HepG2 (cell line): ENCODE results near the gene CYP4F12. TPM values are rescaled to one million over a fixed set of nuclear protein-coding genes. Genes with fewer than 3 reads are reported as not detected.

Experiments
- BHLHE40 ChIP-seq: IDR thresholded peaks from 2 replicates; pipeline ENCODE4 v1.6.1; 2011; ENCODE audit warnings: low read length, improper control_type of control experiment
- GPN1 ChIP-seq: sonication (generic); formaldehyde crosslinking; IDR thresholded peaks from 2 replicates; pipeline ENCODE4 v1.5.1; 2020; ENCODE audit warnings: missing genetic modification reagents, borderline replicate concordance
- MAF1 ChIP-seq: sonication (generic); formaldehyde crosslinking; IDR thresholded peaks from 2 replicates; pipeline ENCODE4 v1.5.0; 2020; ENCODE audit warnings: missing genetic modification reagents, borderline replicate concordance
- MIER2 ChIP-seq: IDR thresholded peaks from 2 replicates; pipeline ENCODE4 v1.6.1; 2016; ENCODE audit warnings: missing biosample characterization, missing genetic modification reagents
- PHF20 ChIP-seq: sonication (generic); formaldehyde crosslinking; IDR thresholded peaks from 2 replicates; pipeline ENCODE4 v1.5.0; 2020; ENCODE audit warnings: mild to moderate bottlenecking, missing genetic modification reagents
- SMAD1 ChIP-seq: sonication (generic); formaldehyde crosslinking; IDR thresholded peaks from 2 replicates; pipeline ENCODE4 v1.4.0; 2020; ENCODE audit warnings: missing genetic modification reagents, low read depth, mild to moderate bottlenecking, borderline replicate concordance
- SNAI1 ChIP-seq: sonication (generic); formaldehyde crosslinking; IDR thresholded peaks from 2 replicates; pipeline ENCODE4 v1.5.0; 2020; ENCODE audit warnings: mild to moderate bottlenecking, missing genetic modification reagents, borderline replicate concordance
- ZFP41 ChIP-seq: sonication (generic); formaldehyde crosslinking; IDR thresholded peaks from 2 replicates; pipeline ENCODE4 v1.4.0; 2020; ENCODE audit warnings: mild to moderate bottlenecking, missing genetic modification reagents, borderline replicate concordance
- polyA plus RNA-seq, 8 experiments: library from polyadenylated mRNA; depleted of rRNA in 3 of 8; stranded (reverse) in 7 of 8; unstranded in 1 of 8; fragments of >200 nt; fragmentation: Illumina TruSeq in 4 of 8; extraction: Trizol in 4 of 8; gene quantifications; 2 replicates each; pipeline versions ENCODE4 v1.2.1 to v1.2.3, GENCODE V29; 2011 to 2016; ENCODE audit warnings: low read depth in 4 of 8, missing spikeins in 1 of 8, mixed read lengths in 1 of 8; ENCODE audit not compliant: insufficient read depth in 1 of 8
- total RNA-seq, 5 experiments: library from RNA; depleted of rRNA; stranded (reverse); fragments of >200 nt; fragmentation: Illumina TruSeq; extraction: Trizol; gene quantifications; 2 replicates each; pipeline ENCODE4 v1.2.3, GENCODE V29; 2016; ENCODE audit warnings: low read depth in 1 of 5
- TF ChIP-seq, protein P1 (sequence below): IDR thresholded peaks from 2 replicates; pipeline ENCODE4 v1.6.1; 2012; ENCODE audit warnings: low read depth, low read length, improper control_type of control experiment
- TF ChIP-seq, protein P2 (sequence below): sonication (generic); formaldehyde crosslinking; IDR thresholded peaks from 2 replicates; pipeline ENCODE4 v1.5.0; 2020; ENCODE audit warnings: missing genetic modification reagents, mild to moderate bottlenecking, borderline replicate concordance
- TF ChIP-seq, protein P3 (sequence below): sonication (generic); formaldehyde crosslinking; IDR thresholded peaks from 2 replicates; pipeline ENCODE4 v1.5.1; 2020; ENCODE audit warnings: mild to moderate bottlenecking, missing genetic modification reagents, borderline replicate concordance
- TF ChIP-seq, protein P4 (sequence below): IDR thresholded peaks from 2 replicates; pipeline ENCODE4 v1.6.1; 2016; ENCODE audit warnings: low read depth, missing genetic modification reagents, missing compliant biosample characterization
- TF ChIP-seq, protein P5 (sequence below): sonication (generic); formaldehyde crosslinking; IDR thresholded peaks from 2 replicates; pipeline ENCODE4 v1.4.0; 2020; ENCODE audit warnings: missing genetic modification reagents, borderline replicate concordance

CYP4F12 gene
- total and polyA plus RNA-seq, 2 of the 13 experiments (the other 11 are each of a cell fraction or from before 2014, with no cell fraction given), result 29.9 to 30.8 TPM

DNA sequence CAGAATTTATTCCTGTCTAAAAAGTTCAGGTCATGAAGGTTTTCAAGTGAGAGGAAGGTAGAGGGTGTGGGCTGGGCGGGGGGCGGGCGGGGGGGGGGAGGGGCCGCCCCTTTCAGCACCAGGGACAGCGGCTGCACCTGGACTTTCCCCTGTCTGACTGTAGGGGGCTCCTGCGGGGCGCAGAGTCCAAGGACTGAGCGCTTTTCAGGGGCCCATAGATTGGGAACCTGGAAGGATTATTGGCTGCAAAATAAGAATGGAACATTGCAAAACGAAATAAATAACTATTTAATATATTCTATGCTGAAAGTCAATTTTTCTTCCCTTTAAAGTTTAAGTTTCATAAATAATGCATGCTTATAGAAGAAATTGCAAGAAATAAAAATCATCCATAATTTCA, 41.1 kb upstream of the CYP4F12 start (continued):
- TF ChIP-seq MIER2 (CRISPR knock-in tag) (peak; percentile 95), ZFP41 (CRISPR knock-in tag) (no peak), MAF1 (CRISPR knock-in tag) (peak; percentile 60; the same call in 1 of the 2 replicates), BHLHE40 (no peak), SNAI1 (CRISPR knock-in tag) (no peak), GPN1 (no peak), SMAD1 (CRISPR knock-in tag) (no peak), PHF20 (CRISPR knock-in tag) (no peak)
- TF ChIP-seq, protein P1, sequence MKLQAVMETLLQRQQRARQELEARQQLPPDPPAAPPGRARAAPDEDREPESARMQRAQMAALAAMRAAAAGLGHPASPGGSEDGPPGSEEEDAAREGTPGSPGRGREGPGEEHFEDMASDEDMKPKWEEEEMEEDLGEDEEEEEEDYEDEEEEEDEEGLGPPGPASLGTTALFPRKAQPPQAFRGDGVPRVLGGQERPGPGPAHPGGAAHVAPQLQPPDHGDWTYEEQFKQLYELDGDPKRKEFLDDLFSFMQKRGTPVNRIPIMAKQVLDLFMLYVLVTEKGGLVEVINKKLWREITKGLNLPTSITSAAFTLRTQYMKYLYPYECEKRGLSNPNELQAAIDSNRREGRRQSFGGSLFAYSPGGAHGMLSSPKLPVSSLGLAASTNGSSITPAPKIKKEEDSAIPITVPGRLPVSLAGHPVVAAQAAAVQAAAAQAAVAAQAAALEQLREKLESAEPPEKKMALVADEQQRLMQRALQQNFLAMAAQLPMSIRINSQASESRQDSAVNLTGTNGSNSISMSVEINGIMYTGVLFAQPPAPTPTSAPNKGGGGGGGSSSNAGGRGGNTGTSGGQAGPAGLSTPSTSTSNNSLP, result no peak
- TF ChIP-seq, protein P2, sequence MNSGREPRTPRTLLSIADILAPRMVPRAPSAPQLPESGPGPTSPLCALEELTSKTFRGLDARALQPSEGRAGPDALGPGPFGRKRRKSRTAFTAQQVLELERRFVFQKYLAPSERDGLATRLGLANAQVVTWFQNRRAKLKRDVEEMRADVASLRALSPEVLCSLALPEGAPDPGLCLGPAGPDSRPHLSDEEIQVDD, result no peak
- TF ChIP-seq, protein P3, sequence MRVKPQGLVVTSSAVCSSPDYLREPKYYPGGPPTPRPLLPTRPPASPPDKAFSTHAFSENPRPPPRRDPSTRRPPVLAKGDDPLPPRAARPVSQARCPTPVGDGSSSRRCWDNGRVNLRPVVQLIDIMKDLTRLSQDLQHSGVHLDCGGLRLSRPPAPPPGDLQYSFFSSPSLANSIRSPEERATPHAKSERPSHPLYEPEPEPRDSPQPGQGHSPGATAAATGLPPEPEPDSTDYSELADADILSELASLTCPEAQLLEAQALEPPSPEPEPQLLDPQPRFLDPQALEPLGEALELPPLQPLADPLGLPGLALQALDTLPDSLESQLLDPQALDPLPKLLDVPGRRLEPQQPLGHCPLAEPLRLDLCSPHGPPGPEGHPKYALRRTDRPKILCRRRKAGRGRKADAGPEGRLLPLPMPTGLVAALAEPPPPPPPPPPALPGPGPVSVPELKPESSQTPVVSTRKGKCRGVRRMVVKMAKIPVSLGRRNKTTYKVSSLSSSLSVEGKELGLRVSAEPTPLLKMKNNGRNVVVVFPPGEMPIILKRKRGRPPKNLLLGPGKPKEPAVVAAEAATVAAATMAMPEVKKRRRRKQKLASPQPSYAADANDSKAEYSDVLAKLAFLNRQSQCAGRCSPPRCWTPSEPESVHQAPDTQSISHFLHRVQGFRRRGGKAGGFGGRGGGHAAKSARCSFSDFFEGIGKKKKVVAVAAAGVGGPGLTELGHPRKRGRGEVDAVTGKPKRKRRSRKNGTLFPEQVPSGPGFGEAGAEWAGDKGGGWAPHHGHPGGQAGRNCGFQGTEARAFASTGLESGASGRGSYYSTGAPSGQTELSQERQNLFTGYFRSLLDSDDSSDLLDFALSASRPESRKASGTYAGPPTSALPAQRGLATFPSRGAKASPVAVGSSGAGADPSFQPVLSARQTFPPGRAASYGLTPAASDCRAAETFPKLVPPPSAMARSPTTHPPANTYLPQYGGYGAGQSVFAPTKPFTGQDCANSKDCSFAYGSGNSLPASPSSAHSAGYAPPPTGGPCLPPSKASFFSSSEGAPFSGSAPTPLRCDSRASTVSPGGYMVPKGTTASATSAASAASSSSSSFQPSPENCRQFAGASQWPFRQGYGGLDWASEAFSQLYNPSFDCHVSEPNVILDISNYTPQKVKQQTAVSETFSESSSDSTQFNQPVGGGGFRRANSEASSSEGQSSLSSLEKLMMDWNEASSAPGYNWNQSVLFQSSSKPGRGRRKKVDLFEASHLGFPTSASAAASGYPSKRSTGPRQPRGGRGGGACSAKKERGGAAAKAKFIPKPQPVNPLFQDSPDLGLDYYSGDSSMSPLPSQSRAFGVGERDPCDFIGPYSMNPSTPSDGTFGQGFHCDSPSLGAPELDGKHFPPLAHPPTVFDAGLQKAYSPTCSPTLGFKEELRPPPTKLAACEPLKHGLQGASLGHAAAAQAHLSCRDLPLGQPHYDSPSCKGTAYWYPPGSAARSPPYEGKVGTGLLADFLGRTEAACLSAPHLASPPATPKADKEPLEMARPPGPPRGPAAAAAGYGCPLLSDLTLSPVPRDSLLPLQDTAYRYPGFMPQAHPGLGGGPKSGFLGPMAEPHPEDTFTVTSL (CRISPR knock-in tag), result no peak
- TF ChIP-seq, protein P4, sequence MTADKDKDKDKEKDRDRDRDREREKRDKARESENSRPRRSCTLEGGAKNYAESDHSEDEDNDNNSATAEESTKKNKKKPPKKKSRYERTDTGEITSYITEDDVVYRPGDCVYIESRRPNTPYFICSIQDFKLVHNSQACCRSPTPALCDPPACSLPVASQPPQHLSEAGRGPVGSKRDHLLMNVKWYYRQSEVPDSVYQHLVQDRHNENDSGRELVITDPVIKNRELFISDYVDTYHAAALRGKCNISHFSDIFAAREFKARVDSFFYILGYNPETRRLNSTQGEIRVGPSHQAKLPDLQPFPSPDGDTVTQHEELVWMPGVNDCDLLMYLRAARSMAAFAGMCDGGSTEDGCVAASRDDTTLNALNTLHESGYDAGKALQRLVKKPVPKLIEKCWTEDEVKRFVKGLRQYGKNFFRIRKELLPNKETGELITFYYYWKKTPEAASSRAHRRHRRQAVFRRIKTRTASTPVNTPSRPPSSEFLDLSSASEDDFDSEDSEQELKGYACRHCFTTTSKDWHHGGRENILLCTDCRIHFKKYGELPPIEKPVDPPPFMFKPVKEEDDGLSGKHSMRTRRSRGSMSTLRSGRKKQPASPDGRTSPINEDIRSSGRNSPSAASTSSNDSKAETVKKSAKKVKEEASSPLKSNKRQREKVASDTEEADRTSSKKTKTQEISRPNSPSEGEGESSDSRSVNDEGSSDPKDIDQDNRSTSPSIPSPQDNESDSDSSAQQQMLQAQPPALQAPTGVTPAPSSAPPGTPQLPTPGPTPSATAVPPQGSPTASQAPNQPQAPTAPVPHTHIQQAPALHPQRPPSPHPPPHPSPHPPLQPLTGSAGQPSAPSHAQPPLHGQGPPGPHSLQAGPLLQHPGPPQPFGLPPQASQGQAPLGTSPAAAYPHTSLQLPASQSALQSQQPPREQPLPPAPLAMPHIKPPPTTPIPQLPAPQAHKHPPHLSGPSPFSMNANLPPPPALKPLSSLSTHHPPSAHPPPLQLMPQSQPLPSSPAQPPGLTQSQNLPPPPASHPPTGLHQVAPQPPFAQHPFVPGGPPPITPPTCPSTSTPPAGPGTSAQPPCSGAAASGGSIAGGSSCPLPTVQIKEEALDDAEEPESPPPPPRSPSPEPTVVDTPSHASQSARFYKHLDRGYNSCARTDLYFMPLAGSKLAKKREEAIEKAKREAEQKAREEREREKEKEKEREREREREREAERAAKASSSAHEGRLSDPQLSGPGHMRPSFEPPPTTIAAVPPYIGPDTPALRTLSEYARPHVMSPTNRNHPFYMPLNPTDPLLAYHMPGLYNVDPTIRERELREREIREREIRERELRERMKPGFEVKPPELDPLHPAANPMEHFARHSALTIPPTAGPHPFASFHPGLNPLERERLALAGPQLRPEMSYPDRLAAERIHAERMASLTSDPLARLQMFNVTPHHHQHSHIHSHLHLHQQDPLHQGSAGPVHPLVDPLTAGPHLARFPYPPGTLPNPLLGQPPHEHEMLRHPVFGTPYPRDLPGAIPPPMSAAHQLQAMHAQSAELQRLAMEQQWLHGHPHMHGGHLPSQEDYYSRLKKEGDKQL (CRISPR knock-in tag), result no peak
- TF ChIP-seq, protein P5, sequence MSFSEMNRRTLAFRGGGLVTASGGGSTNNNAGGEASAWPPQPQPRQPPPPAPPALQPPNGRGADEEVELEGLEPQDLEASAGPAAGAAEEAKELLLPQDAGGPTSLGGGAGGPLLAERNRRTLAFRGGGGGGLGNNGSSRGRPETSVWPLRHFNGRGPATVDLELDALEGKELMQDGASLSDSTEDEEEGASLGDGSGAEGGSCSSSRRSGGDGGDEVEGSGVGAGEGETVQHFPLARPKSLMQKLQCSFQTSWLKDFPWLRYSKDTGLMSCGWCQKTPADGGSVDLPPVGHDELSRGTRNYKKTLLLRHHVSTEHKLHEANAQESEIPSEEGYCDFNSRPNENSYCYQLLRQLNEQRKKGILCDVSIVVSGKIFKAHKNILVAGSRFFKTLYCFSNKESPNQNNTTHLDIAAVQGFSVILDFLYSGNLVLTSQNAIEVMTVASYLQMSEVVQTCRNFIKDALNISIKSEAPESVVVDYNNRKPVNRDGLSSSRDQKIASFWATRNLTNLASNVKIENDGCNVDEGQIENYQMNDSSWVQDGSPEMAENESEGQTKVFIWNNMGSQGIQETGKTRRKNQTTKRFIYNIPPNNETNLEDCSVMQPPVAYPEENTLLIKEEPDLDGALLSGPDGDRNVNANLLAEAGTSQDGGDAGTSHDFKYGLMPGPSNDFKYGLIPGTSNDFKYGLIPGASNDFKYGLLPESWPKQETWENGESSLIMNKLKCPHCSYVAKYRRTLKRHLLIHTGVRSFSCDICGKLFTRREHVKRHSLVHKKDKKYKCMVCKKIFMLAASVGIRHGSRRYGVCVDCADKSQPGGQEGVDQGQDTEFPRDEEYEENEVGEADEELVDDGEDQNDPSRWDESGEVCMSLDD (CRISPR knock-in tag), result peak; percentile 69
